PC-3 (cell line): Measurements from ENCODE around the gene SLC35F2. TPM values are rescaled to one million over a fixed set of nuclear protein-coding genes. Genes with fewer than 3 reads are reported as not detected.

Source experiments
- ATAC-seq: fragments of 200-7000 bp; cut with Tn5 transposase; 2 replicates; pipeline ENCODE4 v1.9.1; 2020; ENCODE audit warnings: mild to moderate bottlenecking, moderate library complexity
- BruUV-seq: library from RNA; stranded (reverse); fragments of 400-500 nt; replicated peaks from 2 replicates; lab custom pipeline; 2021; lab: Mats Ljungman, UMichigan
- CTCF ChIA-PET: fragments of 300-600 bp; sonication (Branson Sonifier 250); formaldehyde crosslinking; loops from one replicate; lab custom pipeline; 2022; ENCODE audit warnings: antibody characterized with exemption; lab: Charles Lee
- POLR2A ChIA-PET: fragments of 300-600 bp; sonication (Branson Sonifier 250); formaldehyde crosslinking; loops from one replicate; lab custom pipeline; 2022; ENCODE audit warnings: antibody characterized with exemption; ENCODE audit not compliant: unreplicated experiment; lab: Charles Lee
- DNase-seq: peaks from one replicate; pipeline ENCODE4 v3.0.0-alpha.2; 2015
- H2AFZ ChIP-seq: fragments of 300-600 bp; sonication (generic); 2 replicates; pipeline ENCODE4 v1.6.0; 2016; ENCODE audit warnings: antibody characterized with exemption, low read length
- H3F3A ChIP-seq: fragments of 300-600 bp; sonication (generic); one replicate; pipeline ENCODE4 v1.6.0; 2017; ENCODE audit warnings: antibody characterized with exemption, low read length, control low read depth, mild to moderate bottlenecking; ENCODE audit not compliant: unreplicated experiment
- H3K27ac ChIP-seq: fragments of 300-600 bp; sonication (generic); 2 replicates; pipeline ENCODE4 v1.5.1; 2016; ENCODE audit warnings: mild to moderate bottlenecking, low read length
- H3K27me3 ChIP-seq: fragments of 300-600 bp; sonication (generic); 2 replicates; pipeline ENCODE4 v1.6.1; 2016; ENCODE audit warnings: low read length, mixed read lengths
- H3K36me3 ChIP-seq: fragments of 300-600 bp; sonication (generic); 2 replicates; pipeline ENCODE4 v1.6.1; 2016; ENCODE audit warnings: low read depth, mixed run types, low read length, mixed read lengths
- H3K4me1 ChIP-seq: fragments of 300-600 bp; sonication (generic); 2 replicates; pipeline ENCODE4 v1.5.1; 2016; ENCODE audit warnings: low read length; ENCODE audit not compliant: insufficient read depth
- H3K4me2 ChIP-seq: fragments of 300-600 bp; sonication (generic); 2 replicates; pipeline ENCODE4 v1.6.0; 2016; ENCODE audit warnings: low read length
- H3K4me3 ChIP-seq: fragments of 300-600 bp; sonication (generic); 2 replicates; pipeline ENCODE4 v1.5.1; 2016; ENCODE audit warnings: mild to moderate bottlenecking, low read length, mixed read lengths
- H3K79me2 ChIP-seq: fragments of 300-600 bp; sonication (generic); 2 replicates; pipeline ENCODE4 v1.6.1; 2017; ENCODE audit warnings: low read length, mixed read lengths
- H3K9ac ChIP-seq: fragments of 300-600 bp; sonication (generic); 2 replicates; pipeline ENCODE4 v1.6.0; 2016; ENCODE audit warnings: mild to moderate bottlenecking, low read length
- H3K9me2 ChIP-seq: fragments of 300-600 bp; sonication (generic); replicated peaks from 2 replicates; pipeline ENCODE4 v1.6.1; 2016; ENCODE audit warnings: mixed run types, low read length, mixed read lengths
- H3K9me3 ChIP-seq: fragments of 300-600 bp; sonication (generic); 2 replicates; pipeline ENCODE4 v1.6.1; 2016; ENCODE audit warnings: low read length, mixed read lengths
- H4K20me1 ChIP-seq: fragments of 300-600 bp; sonication (generic); 2 replicates; pipeline ENCODE4 v1.6.1; 2016; ENCODE audit warnings: low read length, mixed read lengths
- EZH2 ChIP-seq: fragments of 300-600 bp; sonication (generic); IDR thresholded peaks from one replicate; pipeline ENCODE4 v1.6.1; 2017; ENCODE audit warnings: antibody characterized with exemption, mild to moderate bottlenecking, low read length; ENCODE audit not compliant: unreplicated experiment
- EZH2phosphoT487 ChIP-seq: fragments of 300-600 bp; sonication (generic); IDR thresholded peaks from 2 replicates; pipeline ENCODE4 v1.6.1; 2018; ENCODE audit warnings: mild to moderate bottlenecking, antibody characterized with exemption, low read length, borderline replicate concordance
- intact Hi-C: fragments of 100-400 bp; cut with micrococcal nuclease; formaldehyde crosslinking; loops from 2 replicates; pipeline ENCODE4 v1.9.0; 2023
- total RNA-seq: library from RNA; depleted of rRNA; stranded (reverse); fragments of >200 nt; gene quantifications from 2 replicates; pipeline ENCODE4 v1.2.3, GENCODE V29; 2014
- TF ChIP-seq, protein P1 (sequence below): fragments of 300-600 bp; sonication (generic); conservative IDR thresholded peaks from 2 replicates; pipeline ENCODE4 v1.5.1; 2017; ENCODE audit warnings: antibody characterized with exemption, low read depth, mild to moderate bottlenecking, low read length

SLC35F2 gene
- total RNA-seq, 1 experiment from 2014 or later, result 210 TPM

DNA sequence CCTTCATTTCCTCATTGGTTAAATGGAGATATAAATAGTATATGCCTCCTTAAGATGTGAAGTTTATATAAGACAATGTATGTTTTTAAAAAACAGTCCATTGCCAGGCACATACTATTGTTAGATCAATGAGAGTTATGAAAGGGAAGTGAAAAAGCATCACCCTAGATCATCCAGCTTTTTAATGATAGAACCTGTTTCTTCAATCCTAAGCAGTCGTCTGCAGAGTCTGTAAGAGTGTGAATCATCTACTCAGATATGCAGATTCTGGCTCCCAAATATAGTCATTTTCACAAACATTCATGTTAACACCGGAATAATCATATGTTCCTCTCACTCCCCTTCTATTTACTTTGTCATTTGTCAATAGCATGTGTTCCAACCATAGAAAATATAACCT, 81.5 kb downstream of the SLC35F2 start:
- Histone ChIP-seq H2AFZ (no peak overlapping the region), H3K27me3 (no peaks in the 10 kb centered on the region), H3F3A (no peaks in the 10 kb centered on the region), H3K4me2 (no peak overlapping the region), H3K27ac (no peak overlapping the region), H3K9me2 (no peaks in the 10 kb centered on the region), H3K9me3 (no peaks in the 10 kb centered on the region), H3K79me2 (no peaks in the 10 kb centered on the region), H3K4me1 (no peaks in the 10 kb centered on the region; the same call in 1 of the 2 replicates), H3K4me3 (no peak overlapping the region), H3K9ac (no peak overlapping the region), H3K36me3 (no peaks in the 10 kb centered on the region), H4K20me1 (no peaks in the 10 kb centered on the region)
- ChIA-PET CTCF (no interaction called here), POLR2A (no interaction called here)
- TF ChIP-seq EZH2phosphoT487 (no peak), EZH2 (no peak)
- TF ChIP-seq, protein P1, sequence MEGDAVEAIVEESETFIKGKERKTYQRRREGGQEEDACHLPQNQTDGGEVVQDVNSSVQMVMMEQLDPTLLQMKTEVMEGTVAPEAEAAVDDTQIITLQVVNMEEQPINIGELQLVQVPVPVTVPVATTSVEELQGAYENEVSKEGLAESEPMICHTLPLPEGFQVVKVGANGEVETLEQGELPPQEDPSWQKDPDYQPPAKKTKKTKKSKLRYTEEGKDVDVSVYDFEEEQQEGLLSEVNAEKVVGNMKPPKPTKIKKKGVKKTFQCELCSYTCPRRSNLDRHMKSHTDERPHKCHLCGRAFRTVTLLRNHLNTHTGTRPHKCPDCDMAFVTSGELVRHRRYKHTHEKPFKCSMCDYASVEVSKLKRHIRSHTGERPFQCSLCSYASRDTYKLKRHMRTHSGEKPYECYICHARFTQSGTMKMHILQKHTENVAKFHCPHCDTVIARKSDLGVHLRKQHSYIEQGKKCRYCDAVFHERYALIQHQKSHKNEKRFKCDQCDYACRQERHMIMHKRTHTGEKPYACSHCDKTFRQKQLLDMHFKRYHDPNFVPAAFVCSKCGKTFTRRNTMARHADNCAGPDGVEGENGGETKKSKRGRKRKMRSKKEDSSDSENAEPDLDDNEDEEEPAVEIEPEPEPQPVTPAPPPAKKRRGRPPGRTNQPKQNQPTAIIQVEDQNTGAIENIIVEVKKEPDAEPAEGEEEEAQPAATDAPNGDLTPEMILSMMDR, result no peak
- no TSS peak for BruUV-seq
- intact Hi-C loops, result no loop called here
- ATAC-seq, result no peak
- no peak for DNase-seq

DNA sequence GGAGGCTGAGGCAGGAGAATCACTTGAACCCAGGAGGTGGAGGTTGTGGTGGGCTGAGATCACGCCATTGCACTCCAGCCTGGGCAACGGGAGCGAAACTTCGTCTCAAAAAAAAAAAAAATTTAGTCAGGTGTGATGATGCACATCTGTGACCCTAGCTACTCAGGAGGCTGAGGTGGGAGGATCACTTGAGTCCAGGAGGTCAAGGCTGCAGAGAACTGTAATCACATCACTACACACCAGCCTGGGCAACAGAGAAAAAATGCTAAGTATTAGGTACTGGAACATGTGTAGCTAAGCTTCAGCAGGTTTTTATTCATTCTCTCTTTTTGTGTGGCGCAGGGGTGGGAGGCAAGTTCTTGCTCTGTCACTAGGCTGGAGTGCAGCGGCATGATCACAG, 82.5 kb downstream of the SLC35F2 start:
- no peak overlapping the region for H3K4me3 ChIP-seq
- TF ChIP-seq EZH2phosphoT487, result no peak
- no peaks in the 10 kb centered on the region for H3K9me3 ChIP-seq
- H3K36me3 ChIP-seq, result no peaks in the 10 kb centered on the region
- no peaks in the 10 kb centered on the region for H3F3A ChIP-seq
- ChIA-PET POLR2A (no interaction called here), CTCF (no interaction called here)
- no peaks in the 10 kb centered on the region for H3K27me3 ChIP-seq
- DNase-seq, result no peak
- no peak overlapping the region for H2AFZ ChIP-seq
- no peaks in the 10 kb centered on the region for H4K20me1 ChIP-seq
- no peak overlapping the region for H3K27ac ChIP-seq
- no peaks in the 10 kb centered on the region; the same call in 1 of the 2 replicates for H3K4me1 ChIP-seq
- no peak for ATAC-seq
- H3K79me2 ChIP-seq, result no peaks in the 10 kb centered on the region
- no TSS peak for BruUV-seq
- H3K9ac ChIP-seq, result no peak overlapping the region
- H3K4me2 ChIP-seq, result no peak overlapping the region
- intact Hi-C loops, result no loop called here
- no peaks in the 10 kb centered on the region for H3K9me2 ChIP-seq

DNA sequence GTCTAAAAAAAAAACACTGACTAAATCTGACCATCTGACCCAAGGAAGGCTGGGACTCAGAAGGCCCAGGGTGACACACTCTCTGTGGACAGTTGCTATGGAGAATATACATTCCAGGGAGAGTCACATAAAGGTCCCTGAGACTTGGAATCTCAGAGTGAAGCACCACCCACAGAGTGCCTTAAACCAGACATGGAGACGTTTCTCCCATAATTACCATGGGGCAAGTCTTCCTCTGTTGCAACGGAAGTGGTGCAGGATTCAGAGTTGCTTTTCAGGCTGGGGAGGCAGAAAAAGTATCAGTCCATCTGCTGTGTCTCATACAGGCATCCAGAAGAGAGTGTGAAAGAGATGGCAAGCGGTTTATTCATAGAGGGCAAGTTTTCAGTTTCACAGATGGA, 88.0 kb downstream of the SLC35F2 start:
- Histone ChIP-seq H3K4me2 (no peak overlapping the region), H3F3A (no peaks in the 10 kb centered on the region), H3K9me2 (no peaks in the 10 kb centered on the region), H2AFZ (0 out of 2 replicates have a peak overlapping the region, but pooled peaks have one; percentile 4), H4K20me1 (no peaks in the 10 kb centered on the region), H3K36me3 (no peaks in the 10 kb centered on the region), H3K4me1 (peaks cover 15% of the 10 kb centered on the region), H3K27ac (no peak overlapping the region), H3K27me3 (peaks cover 6% of the 10 kb centered on the region), H3K9me3 (no peaks in the 10 kb centered on the region), H3K79me2 (no peaks in the 10 kb centered on the region), H3K4me3 (no peak overlapping the region), H3K9ac (no peak overlapping the region)
- ChIA-PET CTCF (interaction anchor here (0.6 to 1.3 kb wide), 12 partner anchors 10 to 223 kb away, joined by 3 to 14 read pairs (median 4); no protein-coding TSS in a partner anchor), POLR2A (interaction anchor here (0.6 kb wide), 1 partner anchor 81 kb away, joined by 5 read pairs; no protein-coding TSS in a partner anchor)
- peak; percentile 51 for DNase-seq
- TF ChIP-seq, protein P1, result no peak
- TF ChIP-seq EZH2 (no peak), EZH2phosphoT487 (no peak)
- ATAC-seq, result peak; percentile 9; the same call in 1 of the 2 replicates
- BruUV-seq, result no TSS peak
- intact Hi-C loops, result loop anchor here (2.0 to 5.0 kb wide), 2 partner anchors 30 to 223 kb away; no protein-coding TSS in a partner anchor
